ENCODE data around the gene EPHB3.
"Not testable (repeated sequence)": the region's sequence is repeated elsewhere in the genome, so short reads cannot be mapped to it uniquely, and the experiment has no call there.

The EPHB3 gene

GRCh38 chr3:184601576-184602371, 40.2 kb downstream of the EPHB3 start:
- DNase-seq = no peak

DNA sequence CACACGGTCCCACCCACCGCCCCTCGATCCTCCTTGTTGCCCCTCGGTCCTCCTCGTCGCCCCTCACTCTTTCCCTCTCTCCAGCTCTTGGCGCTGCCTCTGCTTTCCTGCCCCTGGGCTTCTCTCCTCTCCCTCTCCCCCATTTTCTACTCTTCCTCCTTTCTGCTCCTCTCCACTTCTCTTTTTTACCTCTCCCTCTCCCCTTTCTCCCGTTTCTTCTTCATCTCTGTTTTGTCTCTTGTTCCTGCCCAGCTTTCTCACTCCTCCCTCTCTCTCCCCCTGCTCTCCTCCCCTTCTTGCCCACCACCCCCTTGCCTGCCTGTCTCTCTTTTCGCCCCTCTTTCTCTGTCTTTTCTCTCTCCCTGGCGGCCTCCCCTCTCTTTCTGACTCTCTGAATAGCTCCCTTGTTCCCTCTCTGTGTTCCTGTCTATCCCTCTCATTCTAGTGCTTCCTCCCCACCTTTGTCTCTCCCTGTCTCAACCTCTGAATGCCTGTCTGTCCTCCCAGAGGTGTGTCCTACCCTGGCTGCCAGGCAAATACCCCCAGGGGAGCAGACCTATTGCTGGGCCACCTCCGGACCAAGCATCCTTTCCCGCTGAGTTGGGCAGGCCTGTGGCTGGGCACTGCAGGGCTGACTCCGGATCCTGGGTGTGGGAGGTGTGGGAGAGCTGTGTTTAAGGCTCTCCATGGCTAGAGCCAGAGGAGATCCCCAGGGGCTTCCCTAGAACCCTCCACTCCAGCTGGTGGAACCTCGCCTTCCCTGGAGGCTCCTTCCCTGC, 41.0 kb downstream of the EPHB3 start:
- peak; percentile 52 for DNase-seq

GRCh38 chr3:184603151-184604030, 41.8 kb downstream of the EPHB3 start:
- DNase-seq = no peak

GRCh38 chr3:184604039-184604601, 42.5 kb downstream of the EPHB3 start:
- peak; percentile 83 for DNase-seq

- DNase-seq = peak; percentile 48
Observed at GRCh38 chr3:184604615-184605290, 43.2 kb downstream of the EPHB3 start.

DNA sequence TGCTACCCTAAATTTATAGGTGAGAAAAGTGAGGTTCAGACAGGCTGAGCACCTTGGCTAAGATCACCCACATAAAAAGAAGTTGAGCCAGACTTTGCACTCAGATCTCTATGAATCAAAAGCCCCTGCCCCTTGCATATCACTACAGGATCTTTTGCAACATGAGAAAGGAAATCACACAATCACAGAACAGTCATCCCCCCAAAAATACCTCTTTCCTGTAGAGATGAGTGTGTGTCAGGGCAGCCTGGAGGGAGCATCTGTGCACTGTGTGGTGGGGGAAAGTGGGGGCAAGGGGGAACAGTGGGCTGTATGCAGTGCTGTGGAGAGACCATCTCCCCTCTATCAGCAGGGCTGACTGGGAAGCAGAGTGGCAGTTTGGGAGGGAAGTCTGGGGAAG, 46.6 kb downstream of the EPHB3 start:
- DNase-seq = no peak

- no peak for DNase-seq
Observed at GRCh38 chr3:184609476-184610244, 48.1 kb downstream of the EPHB3 start.

GRCh38 chr3:184610245-184610871, 48.8 kb downstream of the EPHB3 start:
- DNase-seq = no peak

DNA sequence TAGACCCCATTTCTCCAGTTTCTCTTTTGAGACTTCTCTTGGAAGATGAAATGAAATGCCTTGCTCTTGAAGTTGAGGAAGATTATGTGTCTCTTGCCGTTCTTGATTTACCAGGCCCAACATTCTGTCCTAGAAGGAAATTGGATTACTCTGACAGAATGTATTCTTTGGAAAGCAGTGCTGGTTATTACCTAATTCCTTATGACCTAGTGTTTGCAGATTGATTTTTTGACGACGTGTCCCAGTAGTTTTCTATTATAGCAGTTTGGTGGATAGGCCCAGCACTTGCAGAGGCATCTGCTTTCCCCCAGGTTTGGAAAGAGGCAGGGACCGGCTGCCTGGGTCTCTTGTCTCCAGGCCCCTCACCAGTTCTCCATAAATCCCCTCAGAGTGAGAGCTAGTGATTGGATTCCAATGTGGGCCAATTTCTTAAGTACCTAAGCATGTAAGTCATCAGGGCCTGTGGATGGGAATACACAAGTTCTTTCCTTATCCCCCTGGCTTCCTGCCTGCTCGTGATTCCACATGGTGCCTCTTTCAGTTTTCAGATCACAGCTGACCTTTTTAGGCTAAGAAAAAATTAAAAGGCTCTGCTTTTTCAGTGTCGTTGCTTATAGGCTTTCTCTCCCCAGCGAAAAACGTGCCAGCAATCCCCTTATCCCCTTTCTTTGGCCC, 50.2 kb downstream of the EPHB3 start:
- DNase-seq = no peak

DNA sequence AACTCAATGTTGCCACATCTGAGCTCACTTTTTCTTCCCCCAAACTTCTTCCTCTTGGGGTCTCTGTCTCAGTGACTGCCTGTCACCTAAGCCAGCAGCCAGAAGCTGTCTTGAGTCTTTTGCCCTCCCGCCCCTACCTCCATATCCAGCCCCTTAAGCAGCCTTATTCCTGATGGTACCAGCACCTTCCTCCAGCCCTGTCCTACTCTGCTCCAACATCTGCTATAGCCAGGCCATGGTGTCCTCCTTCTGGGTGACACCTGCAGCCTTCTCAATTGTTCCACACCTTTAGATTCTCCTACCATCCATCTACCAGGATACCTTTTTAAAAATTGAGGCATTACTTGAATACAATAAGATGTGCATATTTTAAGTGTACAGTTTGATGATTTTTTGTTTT, 53.8 kb downstream of the EPHB3 start:
- DNase-seq = no peak

DNA sequence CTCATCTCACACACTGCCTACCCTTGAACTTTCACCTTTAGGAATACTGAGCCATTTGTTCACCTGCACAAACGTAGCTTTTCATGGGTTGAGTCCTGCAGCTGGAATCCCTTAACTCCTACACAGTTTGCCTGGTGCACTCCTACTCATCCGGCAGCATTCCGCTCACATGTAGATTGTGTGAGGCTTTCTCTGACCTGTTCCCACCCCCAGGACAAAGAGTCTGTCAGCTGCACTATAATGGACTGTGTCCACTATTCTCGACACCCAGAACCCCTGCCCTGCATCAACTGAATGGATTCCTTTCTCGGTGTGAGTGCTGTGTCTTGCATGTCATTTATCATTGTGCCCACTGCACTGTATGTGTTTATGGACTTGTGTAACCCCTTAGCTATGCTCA, 54.9 kb downstream of the EPHB3 start:
- DNase-seq = no peak

GRCh38 chr3:184617306-184617705, 55.7 kb downstream of the EPHB3 start:
- not testable (repeated sequence) for DNase-seq

GRCh38 chr3:184618811-184619210, 57.2 kb downstream of the EPHB3 start:
- no peak for DNase-seq

DNA sequence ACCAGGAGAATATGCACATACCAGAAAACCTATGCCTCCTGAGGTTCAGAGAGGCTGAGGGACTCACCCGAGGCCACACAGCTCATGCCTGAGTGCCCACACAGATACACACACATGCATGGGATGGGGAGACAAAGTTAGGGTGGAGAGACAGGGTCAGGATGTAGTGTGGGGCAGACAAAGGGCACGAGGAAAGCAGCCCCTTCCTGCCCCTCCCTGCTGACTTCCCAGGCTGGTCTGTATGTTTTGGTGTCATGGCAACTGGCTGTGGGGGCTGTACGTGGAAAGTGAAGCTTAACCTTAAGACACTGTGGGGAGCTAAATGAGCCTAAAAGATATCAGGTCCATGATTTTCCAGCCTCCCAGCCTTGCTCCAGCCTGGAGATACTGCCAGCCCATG, 57.8 kb downstream of the EPHB3 start:
- no peak for DNase-seq

- DNase-seq = no peak
Observed at GRCh38 chr3:184619787-184620430, 58.3 kb downstream of the EPHB3 start.

GRCh38 chr3:184620475-184621119, 59.0 kb downstream of the EPHB3 start:
- no peak for DNase-seq

DNA sequence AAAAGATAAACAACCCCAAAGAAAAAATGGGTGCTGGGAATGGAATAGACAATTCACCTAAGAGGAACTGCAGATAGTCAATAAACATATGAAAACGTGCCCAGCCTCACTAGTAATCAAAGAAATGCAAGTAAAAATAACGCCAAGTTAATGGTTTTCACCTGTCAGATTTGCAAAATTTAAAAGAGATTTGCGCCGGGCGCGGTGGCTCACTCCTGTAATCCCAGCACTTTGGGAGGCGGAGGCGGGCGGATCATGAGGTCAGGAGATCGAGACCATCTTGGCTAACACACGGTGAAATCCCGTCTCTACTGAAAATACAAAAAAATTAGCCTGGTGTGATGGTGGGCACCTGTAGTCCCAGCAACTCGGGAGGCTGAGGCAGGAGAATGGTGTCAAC, 60.6 kb downstream of the EPHB3 start:
- DNase-seq = not testable (repeated sequence)

- DNase-seq = no peak
Observed at GRCh38 chr3:184626923-184627322, 65.3 kb downstream of the EPHB3 start.

GRCh38 chr3:184629555-184630160, 68.1 kb downstream of the EPHB3 start:
- DNase-seq = peak; percentile 72
